Liver (tissue), 9 donors: ENCODE data around the gene SOX8. TPM values are rescaled to one million over a fixed set of nuclear protein-coding genes. Genes with fewer than 3 reads are reported as not detected.

Source experiments
- DNase-seq: peaks from one replicate; pipeline ENCODE4 v3.0.0-alpha.2; 2017; ENCODE audit warnings: low spot score
- H3K27ac ChIP-seq, 2 donors: one replicate each; pipeline ENCODE4 v1.7.0; 2013; ENCODE audit warnings: inconsistent platforms in 2 of 2, low read length in 2 of 2, control low read depth in 1 of 2, low read depth in 1 of 2, mild to moderate bottlenecking in 1 of 2
- H3K27me3 ChIP-seq, 4 donors: one replicate each; pipeline versions ENCODE4 v1.6.1 to v1.7.0; 2013; ENCODE audit warnings: low read length in 3 of 4, inconsistent platforms in 1 of 4, mild to moderate bottlenecking in 1 of 4, moderate library complexity in 1 of 4; ENCODE audit not compliant: control insufficient read depth in 4 of 4, insufficient read depth in 4 of 4
- H3K36me3 ChIP-seq, 4 donors: one replicate each; pipeline versions ENCODE4 v1.6.1 to v1.7.0; 2013; ENCODE audit warnings: low read length in 3 of 4, mild to moderate bottlenecking in 3 of 4, low read depth in 1 of 4, moderate library complexity in 1 of 4; ENCODE audit not compliant: control insufficient read depth in 4 of 4, insufficient read depth in 3 of 4
- H3K4me1 ChIP-seq, 4 donors: one replicate each; pipeline versions ENCODE4 v1.6.1 to v1.7.0; 2013; ENCODE audit warnings: low read length in 3 of 4, mild to moderate bottlenecking in 3 of 4, moderate library complexity in 1 of 4; ENCODE audit not compliant: control insufficient read depth in 4 of 4, insufficient read depth in 4 of 4
- H3K4me3 ChIP-seq, 3 donors: one replicate each; pipeline versions ENCODE4 v1.6.1 to v1.7.0; 2013; ENCODE audit warnings: low read length in 3 of 3, control low read depth in 1 of 3, low read depth in 1 of 3, mild to moderate bottlenecking in 1 of 3
- H3K9ac ChIP-seq, 2 donors: one replicate each; pipeline ENCODE4 v1.7.0; 2013; ENCODE audit warnings: low read length in 2 of 2, mild to moderate bottlenecking in 2 of 2, moderate library complexity in 2 of 2, control low read depth in 1 of 2, low read depth in 1 of 2
- H3K9me3 ChIP-seq, 4 donors: one replicate each; pipeline versions ENCODE4 v1.6.1 to v1.7.0; 2013; ENCODE audit warnings: low read length in 3 of 4; ENCODE audit not compliant: control insufficient read depth in 4 of 4
- FOXA1 ChIP-seq: IDR thresholded peaks from 2 replicates; pipeline ENCODE4 v1.6.1; 2016; ENCODE audit warnings: antibody characterized with exemption
- FOXA2 ChIP-seq: IDR thresholded peaks from 2 replicates; pipeline ENCODE4 v1.6.1; 2016; ENCODE audit warnings: antibody characterized with exemption
- GABPA ChIP-seq, 2 donors: IDR thresholded peaks in 1 of 2; conservative IDR thresholded peaks in 1 of 2; 2 replicates each; pipeline ENCODE4 v1.6.1; 2016; ENCODE audit warnings: antibody characterized with exemption in 2 of 2, mild to moderate bottlenecking in 1 of 2, moderate library complexity in 1 of 2
- HNF4A ChIP-seq, 2 donors: conservative IDR thresholded peaks; 2 replicates each; pipeline ENCODE4 v1.6.1; 2016; ENCODE audit warnings: antibody characterized with exemption in 2 of 2, mild to moderate bottlenecking in 2 of 2
- HNF4G ChIP-seq: IDR thresholded peaks from 2 replicates; pipeline ENCODE4 v1.6.1; 2016; ENCODE audit warnings: antibody characterized with exemption
- JUND ChIP-seq, 2 donors: IDR thresholded peaks; 2 replicates each; pipeline ENCODE4 v1.6.1; 2016; ENCODE audit warnings: antibody characterized with exemption in 2 of 2
- MAX ChIP-seq: IDR thresholded peaks from 2 replicates; pipeline ENCODE4 v1.6.1; 2016; ENCODE audit warnings: antibody characterized with exemption
- NR2F2 ChIP-seq: IDR thresholded peaks from 2 replicates; pipeline ENCODE4 v1.6.1; 2016; ENCODE audit warnings: antibody characterized with exemption
- RAD21 ChIP-seq, 2 donors: IDR thresholded peaks; 2 replicates each; pipeline ENCODE4 v1.6.1; 2016; ENCODE audit warnings: antibody characterized with exemption in 2 of 2, mild to moderate bottlenecking in 2 of 2
- RXRA ChIP-seq, 2 donors: IDR thresholded peaks; 2 replicates each; pipeline ENCODE4 v1.6.1; 2017 to 2018; ENCODE audit warnings: antibody characterized with exemption in 2 of 2, mild to moderate bottlenecking in 1 of 2
- SP1 ChIP-seq: IDR thresholded peaks from 2 replicates; pipeline ENCODE4 v1.6.1; 2018; ENCODE audit warnings: antibody characterized with exemption, mild to moderate bottlenecking
- TAF1 ChIP-seq: conservative IDR thresholded peaks from 2 replicates; pipeline ENCODE4 v1.6.1; 2016; ENCODE audit warnings: antibody characterized with exemption, mild to moderate bottlenecking
- YY1 ChIP-seq: IDR thresholded peaks from 2 replicates; pipeline ENCODE4 v1.6.1; 2016; ENCODE audit warnings: antibody characterized with exemption, mild to moderate bottlenecking
- ZBTB33 ChIP-seq: IDR thresholded peaks from 2 replicates; pipeline ENCODE4 v1.6.1; 2016; ENCODE audit warnings: antibody characterized with exemption
- WGBS: extraction: QIAGEN DNeasy Blood & Tissue Kit; methylation state at CpG from one replicate; pipeline ENCODE4 v1.1.7; 2013; 5-methylcytosine and 5-hydroxymethylcytosine counted together
- polyA plus RNA-seq, 2 donors: library from polyadenylated mRNA; stranded (reverse) in 1 of 2; unstranded in 1 of 2; fragments of 200-250 nt in 1 of 2; fragments of >200 nt in 1 of 2; fragmentation: Nextera tagmentation in 1 of 2; extraction: Ambion mirVana in 1 of 2; gene quantifications; one replicate each; pipeline versions ENCODE4 v1.2.1 to v1.2.3, GENCODE V29; 2013 to 2015
- total RNA-seq, 2 donors: library from RNA; depleted of rRNA; stranded (reverse); fragments of >200 nt; gene quantifications; one replicate each; pipeline ENCODE4 v1.2.3, GENCODE V29; 2014
- TF ChIP-seq, protein P1 (sequence below): fragments of 150-350 bp; IDR thresholded peaks from 2 replicates; pipeline ENCODE4 v1.5.1; 2017; ENCODE audit warnings: improper control_type of control experiment, low read depth, low read length; ENCODE audit not compliant: missing input control
- TF ChIP-seq, protein P2 (sequence below): IDR thresholded peaks from 2 replicates; pipeline ENCODE4 v1.6.1; 2016; ENCODE audit warnings: antibody characterized with exemption, mild to moderate bottlenecking
- donor health status: healthy.
- donor health status: healthy.
- donor health status: healthy.
- donor health status: healthy.
- donor health status: healthy.

SOX8 gene
- total and polyA plus RNA-seq, 4 donors = 0.05 to 0.33 (median 0.17) TPM; not detected in 1

- H3K4me3 ChIP-seq = no peak overlapping the region
- H3K27ac ChIP-seq = no peak overlapping the region
- no peaks in the 10 kb centered on the region for H3K9me3 ChIP-seq
- no peak overlapping the region for H3K9ac ChIP-seq
- TF ChIP-seq SP1 (no peak), FOXA2 (no peak), HNF4G (no peak), TAF1 (no peak)
- H3K36me3 ChIP-seq = peaks cover 0 to 5% (median 1%) of the 10 kb centered on the region in 4 donors
- WGBS = 91% methylated on average over 23 of the region's 23 CpGs
- no peak for DNase-seq
- no peaks in the 10 kb centered on the region for H3K4me1 ChIP-seq
- no peaks in the 10 kb centered on the region for H3K27me3 ChIP-seq
Measured at GRCh38 chr16:962901-963814, 18.4 kb upstream of the SOX8 start.

GRCh38 chr16:963913-964312 lies 17.7 kb upstream of the SOX8 start:
- Histone ChIP-seq H3K4me3 (no peak overlapping the region), H3K9ac (no peak overlapping the region), H3K36me3 (peaks cover 0 to 5% (median 1%) of the 10 kb centered on the region in 4 donors), H3K9me3 (no peaks in the 10 kb centered on the region), H3K27me3 (no peaks in the 10 kb centered on the region), H3K4me1 (no peaks in the 10 kb centered on the region), H3K27ac (no peak overlapping the region)
- TF ChIP-seq RAD21 (IDR thresholded peaks at IDR 0.05) (no peak), RXRA (IDR thresholded peaks at IDR 0.05) (no peak), FOXA1 (no peak), JUND (IDR thresholded peaks at IDR 0.05) (no peak), FOXA2 (no peak), NR2F2 (no peak), GABPA (IDR thresholded peaks at IDR 0.05 in 1 of 2, conservative IDR thresholded peaks at IDR 0.05 in 1 of 2) (no peak), SP1 (no peak), MAX (no peak), YY1 (no peak), ZBTB33 (no peak), HNF4A (conservative IDR thresholded peaks at IDR 0.05) (no peak)
- TF ChIP-seq, protein P1, sequence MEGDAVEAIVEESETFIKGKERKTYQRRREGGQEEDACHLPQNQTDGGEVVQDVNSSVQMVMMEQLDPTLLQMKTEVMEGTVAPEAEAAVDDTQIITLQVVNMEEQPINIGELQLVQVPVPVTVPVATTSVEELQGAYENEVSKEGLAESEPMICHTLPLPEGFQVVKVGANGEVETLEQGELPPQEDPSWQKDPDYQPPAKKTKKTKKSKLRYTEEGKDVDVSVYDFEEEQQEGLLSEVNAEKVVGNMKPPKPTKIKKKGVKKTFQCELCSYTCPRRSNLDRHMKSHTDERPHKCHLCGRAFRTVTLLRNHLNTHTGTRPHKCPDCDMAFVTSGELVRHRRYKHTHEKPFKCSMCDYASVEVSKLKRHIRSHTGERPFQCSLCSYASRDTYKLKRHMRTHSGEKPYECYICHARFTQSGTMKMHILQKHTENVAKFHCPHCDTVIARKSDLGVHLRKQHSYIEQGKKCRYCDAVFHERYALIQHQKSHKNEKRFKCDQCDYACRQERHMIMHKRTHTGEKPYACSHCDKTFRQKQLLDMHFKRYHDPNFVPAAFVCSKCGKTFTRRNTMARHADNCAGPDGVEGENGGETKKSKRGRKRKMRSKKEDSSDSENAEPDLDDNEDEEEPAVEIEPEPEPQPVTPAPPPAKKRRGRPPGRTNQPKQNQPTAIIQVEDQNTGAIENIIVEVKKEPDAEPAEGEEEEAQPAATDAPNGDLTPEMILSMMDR = no peak
- TF ChIP-seq, protein P2, sequence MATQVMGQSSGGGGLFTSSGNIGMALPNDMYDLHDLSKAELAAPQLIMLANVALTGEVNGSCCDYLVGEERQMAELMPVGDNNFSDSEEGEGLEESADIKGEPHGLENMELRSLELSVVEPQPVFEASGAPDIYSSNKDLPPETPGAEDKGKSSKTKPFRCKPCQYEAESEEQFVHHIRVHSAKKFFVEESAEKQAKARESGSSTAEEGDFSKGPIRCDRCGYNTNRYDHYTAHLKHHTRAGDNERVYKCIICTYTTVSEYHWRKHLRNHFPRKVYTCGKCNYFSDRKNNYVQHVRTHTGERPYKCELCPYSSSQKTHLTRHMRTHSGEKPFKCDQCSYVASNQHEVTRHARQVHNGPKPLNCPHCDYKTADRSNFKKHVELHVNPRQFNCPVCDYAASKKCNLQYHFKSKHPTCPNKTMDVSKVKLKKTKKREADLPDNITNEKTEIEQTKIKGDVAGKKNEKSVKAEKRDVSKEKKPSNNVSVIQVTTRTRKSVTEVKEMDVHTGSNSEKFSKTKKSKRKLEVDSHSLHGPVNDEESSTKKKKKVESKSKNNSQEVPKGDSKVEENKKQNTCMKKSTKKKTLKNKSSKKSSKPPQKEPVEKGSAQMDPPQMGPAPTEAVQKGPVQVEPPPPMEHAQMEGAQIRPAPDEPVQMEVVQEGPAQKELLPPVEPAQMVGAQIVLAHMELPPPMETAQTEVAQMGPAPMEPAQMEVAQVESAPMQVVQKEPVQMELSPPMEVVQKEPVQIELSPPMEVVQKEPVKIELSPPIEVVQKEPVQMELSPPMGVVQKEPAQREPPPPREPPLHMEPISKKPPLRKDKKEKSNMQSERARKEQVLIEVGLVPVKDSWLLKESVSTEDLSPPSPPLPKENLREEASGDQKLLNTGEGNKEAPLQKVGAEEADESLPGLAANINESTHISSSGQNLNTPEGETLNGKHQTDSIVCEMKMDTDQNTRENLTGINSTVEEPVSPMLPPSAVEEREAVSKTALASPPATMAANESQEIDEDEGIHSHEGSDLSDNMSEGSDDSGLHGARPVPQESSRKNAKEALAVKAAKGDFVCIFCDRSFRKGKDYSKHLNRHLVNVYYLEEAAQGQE = no peak
- 69% methylated on average over 17 of the region's 17 CpGs for WGBS
- DNase-seq = no peak
